GM19043 (cell line): Measurements from ENCODE around the gene TTC8.
"Not testable (repeated sequence)": the region's sequence is repeated elsewhere in the genome, so short reads cannot be mapped to it uniquely, and the experiment has no call there.

ENCODE experiments used
- ATAC-seq: cut with Tn5 transposase; IDR thresholded peaks from one replicate; pipeline ENCODE4 v1.9.1; 2021; ENCODE audit warnings: low read depth; ENCODE audit not compliant: unreplicated experiment

The TTC8 gene

DNA sequence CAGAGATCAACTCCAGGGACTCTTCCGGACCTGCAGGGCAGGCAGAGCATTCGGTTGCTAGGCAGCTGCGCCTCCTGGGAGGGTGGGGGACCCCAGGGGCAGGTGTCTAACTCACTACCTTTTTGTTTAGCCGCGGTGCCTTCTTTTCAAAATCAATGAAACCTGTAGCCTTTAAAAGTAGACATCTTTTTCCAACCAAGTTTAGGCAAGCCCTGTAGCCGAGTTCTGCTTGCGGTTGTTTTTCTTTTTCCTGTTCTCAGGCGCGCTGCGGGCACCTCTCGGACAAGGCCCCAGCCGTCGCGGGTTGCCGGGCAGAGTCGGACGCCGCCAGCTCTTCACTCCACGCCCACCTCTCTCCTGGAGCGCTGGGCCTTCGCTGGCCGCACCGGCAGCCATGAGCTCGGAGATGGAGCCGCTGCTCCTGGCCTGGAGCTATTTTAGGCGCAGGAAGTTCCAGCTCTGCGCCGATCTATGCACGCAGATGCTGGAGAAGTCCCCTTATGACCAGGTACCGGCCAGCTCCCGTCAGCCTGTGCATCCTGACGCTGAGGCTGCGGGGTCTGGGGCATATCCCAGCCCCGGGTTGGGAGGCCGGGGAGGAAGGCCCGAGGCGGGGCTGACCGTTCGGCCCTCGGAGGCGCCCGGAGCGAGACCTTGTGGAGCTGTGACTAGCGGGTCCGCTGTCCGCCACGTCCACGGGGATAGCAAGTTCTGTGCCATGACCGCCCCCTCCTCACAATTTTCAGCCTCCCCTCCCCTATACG is at the start of gene TTC8:
Gene TTC8 (plus strand): TSS at position 338 of the 764 bp plus-strand sequence. CDS start 57 bp downstream, at position 395.
- peak; percentile 98 for ATAC-seq

GRCh38 chr14:88775532-88775931 is 48.9 kb upstream of the TTC8 start:
- no peak for ATAC-seq

GRCh38 chr14:88785911-88786310 is 38.5 kb upstream of the TTC8 start:
- no peak for ATAC-seq

DNA sequence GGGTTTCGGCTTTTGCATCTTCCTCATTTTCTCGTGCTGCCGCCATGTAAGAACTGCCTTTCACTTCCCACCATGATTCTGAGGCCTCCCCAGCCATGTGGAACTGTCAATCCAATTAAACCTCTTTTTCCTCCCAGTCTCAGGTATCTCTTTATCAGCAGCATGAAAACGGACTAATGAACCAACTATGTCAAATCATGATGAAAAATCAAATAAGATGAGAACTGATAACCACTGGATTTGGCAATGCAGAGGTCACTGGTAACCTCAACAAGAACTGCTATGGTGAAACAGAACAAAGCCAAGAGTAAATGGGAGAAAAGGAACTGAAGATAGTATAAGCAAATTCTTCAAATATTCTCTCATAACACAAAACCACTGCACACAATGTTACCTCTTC is 37.7 kb upstream of the TTC8 start:
- no peak for ATAC-seq

- not testable (repeated sequence) for ATAC-seq
Measured at GRCh38 chr14:88789573-88789972, 34.9 kb upstream of the TTC8 start.

GRCh38 chr14:88790501-88791251 is 33.8 kb upstream of the TTC8 start:
- no peak for ATAC-seq

DNA sequence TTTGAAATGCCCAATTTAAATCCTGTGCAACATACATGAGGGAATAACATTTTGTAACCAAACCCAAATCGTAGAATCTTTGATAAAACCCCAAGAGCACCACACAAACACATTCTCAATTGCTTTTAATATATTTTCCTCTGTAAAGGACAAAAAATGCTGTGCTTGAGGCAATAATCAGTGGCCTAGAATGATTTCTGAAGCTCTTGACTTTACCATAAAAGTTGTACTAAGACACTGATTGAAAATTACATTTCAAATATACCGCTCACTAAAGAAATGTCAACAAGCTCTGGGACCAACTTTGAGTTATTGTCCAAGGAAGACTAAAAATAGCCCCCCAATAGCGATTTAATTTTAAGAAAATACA is 33.2 kb upstream of the TTC8 start:
- no peak for ATAC-seq

DNA sequence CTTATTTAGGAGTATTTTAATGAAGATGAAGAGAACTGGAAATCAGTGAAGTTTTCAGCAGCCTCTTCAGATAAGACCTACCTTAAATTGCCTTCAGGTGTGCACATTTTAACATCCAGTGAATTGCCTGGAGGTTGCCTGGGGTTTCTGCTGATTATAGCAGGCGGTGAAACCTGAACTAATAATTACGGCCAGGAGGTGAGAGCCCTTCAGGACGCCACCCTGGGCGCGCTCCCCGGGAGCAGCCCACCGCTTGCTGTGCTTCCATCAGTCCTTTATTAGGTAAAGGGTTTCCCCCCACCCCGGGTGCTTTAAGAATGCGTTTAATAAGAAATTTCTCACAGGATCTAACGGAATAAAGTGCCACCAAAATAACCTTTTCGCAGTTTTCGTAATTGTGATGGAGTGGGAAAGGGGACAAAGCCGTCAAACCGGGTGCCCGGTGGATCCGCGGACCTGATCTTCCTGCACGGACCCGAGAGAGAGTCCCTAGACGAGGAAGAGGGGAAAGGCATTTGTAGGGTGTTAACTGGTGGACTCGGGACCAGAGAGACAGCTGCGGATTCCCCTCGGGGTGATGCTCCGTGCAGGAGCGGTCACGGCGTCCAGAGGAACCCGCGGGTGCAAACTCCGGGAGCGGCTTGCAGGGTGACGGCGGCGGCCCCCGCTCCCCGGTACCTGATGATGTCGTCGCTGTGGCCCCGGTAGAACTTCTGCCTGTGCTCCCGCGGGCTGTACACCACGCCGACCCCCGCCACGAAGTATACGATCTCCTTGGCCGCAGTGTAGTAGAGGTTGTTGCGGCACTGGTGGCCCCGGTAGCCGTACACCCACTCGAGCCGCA is 32.6 kb upstream of the TTC8 start:
- ATAC-seq, result no peak

GRCh38 chr14:88792473-88793258 is 31.8 kb upstream of the TTC8 start, which contains the start of gene EML5:
Gene EML5, minus strand, starts transcription at chr14:88792953. Its CDS starts 450 bp downstream, at chr14:88792503.
- ATAC-seq, result peak; percentile 85

- ATAC-seq, result no peak
Measured at GRCh38 chr14:88793259-88793625, 31.2 kb upstream of the TTC8 start.

- ATAC-seq, result no peak
Measured at GRCh38 chr14:88798156-88798555, 26.3 kb upstream of the TTC8 start.

- no peak for ATAC-seq
Measured at GRCh38 chr14:88799522-88799921, 24.9 kb upstream of the TTC8 start.

DNA sequence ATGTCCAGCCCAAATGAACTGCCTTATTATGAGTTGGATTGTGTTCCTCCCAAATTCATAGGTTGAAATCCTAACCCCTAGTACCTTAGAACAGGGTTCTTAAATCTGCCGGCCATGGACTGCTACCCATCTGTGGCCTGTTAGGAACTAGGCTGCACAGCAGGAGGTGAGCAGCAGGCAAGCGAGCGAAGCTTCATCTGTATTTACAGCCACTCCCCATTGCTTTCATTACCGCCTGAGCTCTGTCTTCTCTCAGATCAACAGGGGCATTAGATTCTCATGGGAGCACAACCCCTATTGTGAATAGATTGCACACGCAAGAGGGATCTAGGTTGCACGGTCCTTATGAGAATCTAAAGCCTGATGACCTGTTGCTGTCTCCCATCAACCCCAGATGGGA is 21.9 kb upstream of the TTC8 start:
- no peak for ATAC-seq

DNA sequence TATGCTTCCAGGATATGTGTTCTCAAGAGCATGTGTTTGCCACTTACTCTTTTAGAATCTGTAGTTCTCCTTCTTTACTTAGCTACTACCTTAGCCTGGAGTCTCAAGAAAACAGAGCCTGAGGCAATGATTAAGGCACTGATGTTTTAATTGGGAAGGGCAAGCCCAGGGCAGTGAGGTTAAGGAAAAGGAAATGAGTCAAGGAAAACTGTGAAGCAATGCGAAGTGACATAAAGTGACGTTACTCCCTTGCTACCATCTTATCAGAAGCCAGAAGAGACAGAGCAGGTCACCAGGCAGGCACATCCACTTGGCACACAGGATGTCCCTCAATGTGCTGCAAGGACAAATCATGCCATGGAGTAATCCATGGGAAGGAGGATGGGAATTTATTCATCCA is 20.4 kb upstream of the TTC8 start:
- ATAC-seq, result no peak

DNA sequence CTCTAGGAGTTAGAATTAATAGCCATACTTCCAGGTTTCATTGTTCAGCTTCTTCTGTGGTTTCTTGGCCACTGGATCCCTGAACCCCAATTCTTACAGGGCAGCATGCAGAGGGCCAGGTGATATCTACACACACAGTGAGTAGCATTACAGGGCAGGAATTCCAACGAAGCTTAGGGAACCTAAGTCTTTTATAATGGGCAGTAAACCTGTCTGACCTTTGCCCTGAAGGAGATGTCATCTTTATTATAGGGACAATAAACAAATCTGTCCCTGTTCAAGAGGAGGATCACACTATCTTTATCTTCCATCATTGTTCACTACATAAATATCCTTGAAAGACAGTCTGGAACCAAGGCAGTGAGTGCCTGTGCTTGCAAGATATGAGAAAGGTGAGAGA is 20.0 kb upstream of the TTC8 start:
- ATAC-seq, result no peak

DNA sequence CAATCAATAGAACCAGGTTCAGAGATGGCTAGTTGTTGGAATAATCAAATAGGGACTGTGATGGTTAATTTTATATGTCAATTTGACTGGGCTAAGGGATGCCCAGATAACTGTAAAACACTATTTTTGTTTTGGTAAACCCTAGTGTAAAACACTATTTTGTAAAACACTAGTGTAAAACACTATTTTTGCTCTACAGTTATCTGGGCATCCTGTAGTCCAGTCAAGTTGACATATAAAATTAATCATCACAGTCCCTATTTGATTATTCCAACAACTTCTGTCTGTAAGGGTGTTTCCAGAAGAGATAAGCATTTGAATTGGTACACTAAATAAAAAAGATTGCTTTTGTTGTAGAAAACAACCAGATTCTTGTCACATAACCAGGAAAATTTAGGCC is 16.1 kb upstream of the TTC8 start:
- ATAC-seq, result no peak

GRCh38 chr14:88815980-88816379 is 8.5 kb upstream of the TTC8 start:
- ATAC-seq, result no peak

- no peak for ATAC-seq
Measured at GRCh38 chr14:88818018-88818417, 6.4 kb upstream of the TTC8 start.

GRCh38 chr14:88819674-88820073 is 4.8 kb upstream of the TTC8 start:
- ATAC-seq, result not testable (repeated sequence)

DNA sequence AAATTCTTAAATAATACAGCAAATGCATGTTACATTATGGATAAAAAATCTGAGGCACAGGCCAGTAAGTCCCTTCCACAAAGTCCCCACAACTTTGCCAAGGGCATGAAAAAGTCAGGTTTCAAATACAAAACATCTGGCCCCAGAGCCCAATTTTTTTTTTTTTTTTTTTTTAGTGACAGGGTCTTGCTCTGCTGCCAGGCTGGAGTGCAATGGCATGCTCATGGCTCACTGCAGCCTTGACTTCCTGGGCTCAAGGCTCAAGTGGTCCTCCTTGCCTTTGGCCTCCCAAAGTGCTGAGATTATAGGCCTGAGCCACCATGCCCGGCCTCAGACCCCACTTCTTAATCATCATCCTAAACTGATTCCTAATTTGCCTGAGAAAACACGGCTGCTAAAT is 3.1 kb upstream of the TTC8 start:
- ATAC-seq, result no peak
